GM12878 (cell line): ENCODE data around the gene CD300E.

Experiments used
- BCL11A ChIP-seq: IDR thresholded peaks from 2 replicates; pipeline ENCODE4 v1.6.1; 2011; ENCODE audit warnings: low read depth, low read length
- MYC ChIP-seq: IDR thresholded peaks from 2 replicates; pipeline ENCODE4 v1.6.1; 2011; ENCODE audit warnings: mild to moderate bottlenecking, low read length, moderate library complexity, inconsistent platforms; ENCODE audit not compliant: insufficient read depth, insufficient replicate concordance, insufficient read length, severe bottlenecking
- SMC3 ChIP-seq: IDR thresholded peaks from 2 replicates; pipeline ENCODE4 v1.6.1; 2011; ENCODE audit warnings: low read length, improper control_type of control experiment, borderline replicate concordance
- SPI1 ChIP-seq: IDR thresholded peaks from 2 replicates; pipeline ENCODE4 v1.6.1; 2011; ENCODE audit warnings: low read depth, mild to moderate bottlenecking, low read length, moderate library complexity, borderline replicate concordance; ENCODE audit not compliant: insufficient read depth
- TF ChIP-seq, protein P1 (sequence below), 3 experiments: IDR thresholded peaks in 2 of 3; conservative IDR thresholded peaks in 1 of 3; 2 replicates each; pipeline ENCODE4 v1.5.1; 2011; ENCODE audit warnings: low read depth in 3 of 3, low read length in 3 of 3, mild to moderate bottlenecking in 3 of 3, control low read depth in 2 of 3, moderate library complexity in 2 of 3, inconsistent platforms in 1 of 3, mixed read lengths in 1 of 3; ENCODE audit not compliant: control insufficient read depth in 2 of 3, insufficient read depth in 1 of 3; ENCODE audit errors: extremely low read depth in 1 of 3
- TF ChIP-seq, protein P2 (sequence below): fragments of 450-650 bp; formaldehyde crosslinking; IDR thresholded peaks from 2 replicates; pipeline ENCODE4 v1.4.0; 2022; ENCODE audit warnings: mild to moderate bottlenecking, moderate library complexity
- TF ChIP-seq, protein P3 (sequence below): IDR thresholded peaks from 2 replicates; pipeline ENCODE4 v1.6.1; 2012; ENCODE audit warnings: low read depth, low read length, improper control_type of control experiment
- TF ChIP-seq, protein P4 (sequence below): fragments of 150-350 bp; IDR thresholded peaks from 2 replicates; pipeline ENCODE4 v1.6.1; 2016; ENCODE audit warnings: low read depth, low read length

GRCh38 chr17:74642556-74642955, 19.0 kb upstream of the CD300E start:
- TF ChIP-seq, protein P1, sequence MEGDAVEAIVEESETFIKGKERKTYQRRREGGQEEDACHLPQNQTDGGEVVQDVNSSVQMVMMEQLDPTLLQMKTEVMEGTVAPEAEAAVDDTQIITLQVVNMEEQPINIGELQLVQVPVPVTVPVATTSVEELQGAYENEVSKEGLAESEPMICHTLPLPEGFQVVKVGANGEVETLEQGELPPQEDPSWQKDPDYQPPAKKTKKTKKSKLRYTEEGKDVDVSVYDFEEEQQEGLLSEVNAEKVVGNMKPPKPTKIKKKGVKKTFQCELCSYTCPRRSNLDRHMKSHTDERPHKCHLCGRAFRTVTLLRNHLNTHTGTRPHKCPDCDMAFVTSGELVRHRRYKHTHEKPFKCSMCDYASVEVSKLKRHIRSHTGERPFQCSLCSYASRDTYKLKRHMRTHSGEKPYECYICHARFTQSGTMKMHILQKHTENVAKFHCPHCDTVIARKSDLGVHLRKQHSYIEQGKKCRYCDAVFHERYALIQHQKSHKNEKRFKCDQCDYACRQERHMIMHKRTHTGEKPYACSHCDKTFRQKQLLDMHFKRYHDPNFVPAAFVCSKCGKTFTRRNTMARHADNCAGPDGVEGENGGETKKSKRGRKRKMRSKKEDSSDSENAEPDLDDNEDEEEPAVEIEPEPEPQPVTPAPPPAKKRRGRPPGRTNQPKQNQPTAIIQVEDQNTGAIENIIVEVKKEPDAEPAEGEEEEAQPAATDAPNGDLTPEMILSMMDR (IDR thresholded peaks at IDR 0.05 in 2 of 3, conservative IDR thresholded peaks at IDR 0.05 in 1 of 3; ENCODE audit: control insufficient read depth in 2 of 3, extremely low read depth in 1 of 3, insufficient read depth in 1 of 3, low read depth in 3 of 3, low read length in 3 of 3), result no peak
- no peak for TF ChIP-seq SPI1
- TF ChIP-seq, protein P2, sequence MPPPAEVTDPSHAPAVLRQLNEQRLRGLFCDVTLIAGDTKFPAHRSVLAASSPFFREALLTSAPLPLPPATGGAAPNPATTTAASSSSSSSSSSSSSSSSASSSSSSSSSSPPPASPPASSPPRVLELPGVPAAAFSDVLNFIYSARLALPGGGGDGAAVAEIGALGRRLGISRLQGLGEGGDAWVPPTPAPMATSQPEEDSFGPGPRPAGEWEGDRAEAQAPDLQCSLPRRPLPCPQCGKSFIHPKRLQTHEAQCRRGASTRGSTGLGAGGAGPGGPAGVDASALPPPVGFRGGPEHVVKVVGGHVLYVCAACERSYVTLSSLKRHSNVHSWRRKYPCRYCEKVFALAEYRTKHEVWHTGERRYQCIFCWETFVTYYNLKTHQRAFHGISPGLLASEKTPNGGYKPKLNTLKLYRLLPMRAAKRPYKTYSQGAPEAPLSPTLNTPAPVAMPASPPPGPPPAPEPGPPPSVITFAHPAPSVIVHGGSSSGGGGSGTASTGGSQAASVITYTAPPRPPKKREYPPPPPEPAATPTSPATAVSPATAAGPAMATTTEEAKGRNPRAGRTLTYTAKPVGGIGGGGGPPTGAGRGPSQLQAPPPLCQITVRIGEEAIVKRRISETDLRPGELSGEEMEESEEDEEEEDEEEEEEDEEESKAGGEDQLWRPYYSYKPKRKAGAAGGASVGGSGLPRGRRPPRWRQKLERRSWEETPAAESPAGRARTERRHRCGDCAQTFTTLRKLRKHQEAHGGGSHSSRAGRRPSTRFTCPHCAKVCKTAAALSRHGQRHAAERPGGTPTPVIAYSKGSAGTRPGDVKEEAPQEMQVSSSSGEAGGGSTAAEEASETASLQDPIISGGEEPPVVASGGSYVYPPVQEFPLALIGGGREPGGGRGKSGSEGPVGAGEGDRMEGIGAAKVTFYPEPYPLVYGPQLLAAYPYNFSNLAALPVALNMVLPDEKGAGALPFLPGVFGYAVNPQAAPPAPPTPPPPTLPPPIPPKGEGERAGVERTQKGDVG (CRISPR knock-in tag), result no peak
- TF ChIP-seq, protein P3, sequence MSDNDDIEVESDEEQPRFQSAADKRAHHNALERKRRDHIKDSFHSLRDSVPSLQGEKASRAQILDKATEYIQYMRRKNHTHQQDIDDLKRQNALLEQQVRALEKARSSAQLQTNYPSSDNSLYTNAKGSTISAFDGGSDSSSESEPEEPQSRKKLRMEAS, result no peak
- TF ChIP-seq BCL11A, result no peak
- no peak for TF ChIP-seq SMC3
- TF ChIP-seq MYC, result no peak
- TF ChIP-seq, protein P4, sequence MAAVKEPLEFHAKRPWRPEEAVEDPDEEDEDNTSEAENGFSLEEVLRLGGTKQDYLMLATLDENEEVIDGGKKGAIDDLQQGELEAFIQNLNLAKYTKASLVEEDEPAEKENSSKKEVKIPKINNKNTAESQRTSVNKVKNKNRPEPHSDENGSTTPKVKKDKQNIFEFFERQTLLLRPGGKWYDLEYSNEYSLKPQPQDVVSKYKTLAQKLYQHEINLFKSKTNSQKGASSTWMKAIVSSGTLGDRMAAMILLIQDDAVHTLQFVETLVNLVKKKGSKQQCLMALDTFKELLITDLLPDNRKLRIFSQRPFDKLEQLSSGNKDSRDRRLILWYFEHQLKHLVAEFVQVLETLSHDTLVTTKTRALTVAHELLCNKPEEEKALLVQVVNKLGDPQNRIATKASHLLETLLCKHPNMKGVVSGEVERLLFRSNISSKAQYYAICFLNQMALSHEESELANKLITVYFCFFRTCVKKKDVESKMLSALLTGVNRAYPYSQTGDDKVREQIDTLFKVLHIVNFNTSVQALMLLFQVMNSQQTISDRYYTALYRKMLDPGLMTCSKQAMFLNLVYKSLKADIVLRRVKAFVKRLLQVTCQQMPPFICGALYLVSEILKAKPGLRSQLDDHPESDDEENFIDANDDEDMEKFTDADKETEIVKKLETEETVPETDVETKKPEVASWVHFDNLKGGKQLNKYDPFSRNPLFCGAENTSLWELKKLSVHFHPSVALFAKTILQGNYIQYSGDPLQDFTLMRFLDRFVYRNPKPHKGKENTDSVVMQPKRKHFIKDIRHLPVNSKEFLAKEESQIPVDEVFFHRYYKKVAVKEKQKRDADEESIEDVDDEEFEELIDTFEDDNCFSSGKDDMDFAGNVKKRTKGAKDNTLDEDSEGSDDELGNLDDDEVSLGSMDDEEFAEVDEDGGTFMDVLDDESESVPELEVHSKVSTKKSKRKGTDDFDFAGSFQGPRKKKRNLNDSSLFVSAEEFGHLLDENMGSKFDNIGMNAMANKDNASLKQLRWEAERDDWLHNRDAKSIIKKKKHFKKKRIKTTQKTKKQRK, result no peak
